ENCODE measurements around the gene MRPS27. TPM values are rescaled to one million over a fixed set of nuclear protein-coding genes. Genes with fewer than 3 reads are reported as not detected.
A peak's percentile ranks its signal among the peaks of the same experiment; 100 is the strongest.

The MRPS27 gene
- total and polyA plus RNA-seq, 9 of the 15 experiments (the other 6 are each of a cell fraction or from before 2014, with no cell fraction given), result 73.6 to 144 (median 106) TPM

- TF ChIP-seq PHB2 (IDR thresholded peaks at IDR 0.05; ENCODE audit: low read depth) (no peak), KDM1A (IDR thresholded peaks at IDR 0.05) (no peak; a peak in 1 of 4 replicates), CBX8 (IDR thresholded peaks at IDR 0.05; ENCODE audit: borderline replicate concordance, extremely low read depth, low read depth, low read length, poor library complexity, severe bottlenecking) (no peak), BMI1 (IDR thresholded peaks at IDR 0.05; ENCODE audit: low read length) (no peak), BCOR (IDR thresholded peaks at IDR 0.05) (no peak), SPI1 (IDR thresholded peaks at IDR 0.05; ENCODE audit: borderline replicate concordance, low read depth, low read length) (no peak), MCM2 (IDR thresholded peaks at IDR 0.05; ENCODE audit: low read depth) (no peak), SMARCB1 (IDR thresholded peaks at IDR 0.05; ENCODE audit: insufficient read length, low read depth) (no peak), KLF6 (CRISPR knock-in tag; IDR thresholded peaks at IDR 0.05; ENCODE audit: borderline replicate concordance) (no peak; the same call in 1 of the 2 replicates), TAL1 (IDR thresholded peaks at IDR 0.05) (peak; percentile 51), SMAD2 (IDR thresholded peaks at IDR 0.05; ENCODE audit: low read depth, low read length) (no peak), MTA2 (IDR thresholded peaks at IDR 0.05; ENCODE audit: low read depth) (peak; percentile 50), NFE2L1 (tag; IDR thresholded peaks at IDR 0.05; ENCODE audit: borderline replicate concordance, low read depth) (no peak), SETDB1 (IDR thresholded peaks at IDR 0.05; ENCODE audit: low read length) (no peak), HNRNPH1 (optimal IDR thresholded peaks at IDR 0.05; ENCODE audit: low read depth, low read length) (no peak), BCL6 (CRISPR knock-in tag; IDR thresholded peaks at IDR 0.05) (no peak), NR2F6 (CRISPR knock-in tag; IDR thresholded peaks at IDR 0.05) (no peak), ZNF449 (CRISPR knock-in tag; IDR thresholded peaks at IDR 0.05) (no peak), ZNF561 (CRISPR knock-in tag; conservative IDR thresholded peaks at IDR 0.05) (no peak), CEBPB (tag; IDR thresholded peaks at IDR 0.05) (peak; percentile 94), PHF21A (IDR thresholded peaks at IDR 0.05; ENCODE audit: borderline replicate concordance, low read depth) (no peak)
- TF ChIP-seq, protein P1, sequence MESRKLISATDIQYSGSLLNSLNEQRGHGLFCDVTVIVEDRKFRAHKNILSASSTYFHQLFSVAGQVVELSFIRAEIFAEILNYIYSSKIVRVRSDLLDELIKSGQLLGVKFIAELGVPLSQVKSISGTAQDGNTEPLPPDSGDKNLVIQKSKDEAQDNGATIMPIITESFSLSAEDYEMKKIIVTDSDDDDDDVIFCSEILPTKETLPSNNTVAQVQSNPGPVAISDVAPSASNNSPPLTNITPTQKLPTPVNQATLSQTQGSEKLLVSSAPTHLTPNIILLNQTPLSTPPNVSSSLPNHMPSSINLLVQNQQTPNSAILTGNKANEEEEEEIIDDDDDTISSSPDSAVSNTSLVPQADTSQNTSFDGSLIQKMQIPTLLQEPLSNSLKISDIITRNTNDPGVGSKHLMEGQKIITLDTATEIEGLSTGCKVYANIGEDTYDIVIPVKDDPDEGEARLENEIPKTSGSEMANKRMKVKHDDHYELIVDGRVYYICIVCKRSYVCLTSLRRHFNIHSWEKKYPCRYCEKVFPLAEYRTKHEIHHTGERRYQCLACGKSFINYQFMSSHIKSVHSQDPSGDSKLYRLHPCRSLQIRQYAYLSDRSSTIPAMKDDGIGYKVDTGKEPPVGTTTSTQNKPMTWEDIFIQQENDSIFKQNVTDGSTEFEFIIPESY (CRISPR knock-in tag; IDR thresholded peaks at IDR 0.05), result no peak
- TF ChIP-seq, protein P2, sequence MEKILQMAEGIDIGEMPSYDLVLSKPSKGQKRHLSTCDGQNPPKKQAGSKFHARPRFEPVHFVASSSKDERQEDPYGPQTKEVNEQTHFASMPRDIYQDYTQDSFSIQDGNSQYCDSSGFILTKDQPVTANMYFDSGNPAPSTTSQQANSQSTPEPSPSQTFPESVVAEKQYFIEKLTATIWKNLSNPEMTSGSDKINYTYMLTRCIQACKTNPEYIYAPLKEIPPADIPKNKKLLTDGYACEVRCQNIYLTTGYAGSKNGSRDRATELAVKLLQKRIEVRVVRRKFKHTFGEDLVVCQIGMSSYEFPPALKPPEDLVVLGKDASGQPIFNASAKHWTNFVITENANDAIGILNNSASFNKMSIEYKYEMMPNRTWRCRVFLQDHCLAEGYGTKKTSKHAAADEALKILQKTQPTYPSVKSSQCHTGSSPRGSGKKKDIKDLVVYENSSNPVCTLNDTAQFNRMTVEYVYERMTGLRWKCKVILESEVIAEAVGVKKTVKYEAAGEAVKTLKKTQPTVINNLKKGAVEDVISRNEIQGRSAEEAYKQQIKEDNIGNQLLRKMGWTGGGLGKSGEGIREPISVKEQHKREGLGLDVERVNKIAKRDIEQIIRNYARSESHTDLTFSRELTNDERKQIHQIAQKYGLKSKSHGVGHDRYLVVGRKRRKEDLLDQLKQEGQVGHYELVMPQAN (IDR thresholded peaks at IDR 0.05; ENCODE audit: borderline replicate concordance), result no peak
- TF ChIP-seq, protein P3, sequence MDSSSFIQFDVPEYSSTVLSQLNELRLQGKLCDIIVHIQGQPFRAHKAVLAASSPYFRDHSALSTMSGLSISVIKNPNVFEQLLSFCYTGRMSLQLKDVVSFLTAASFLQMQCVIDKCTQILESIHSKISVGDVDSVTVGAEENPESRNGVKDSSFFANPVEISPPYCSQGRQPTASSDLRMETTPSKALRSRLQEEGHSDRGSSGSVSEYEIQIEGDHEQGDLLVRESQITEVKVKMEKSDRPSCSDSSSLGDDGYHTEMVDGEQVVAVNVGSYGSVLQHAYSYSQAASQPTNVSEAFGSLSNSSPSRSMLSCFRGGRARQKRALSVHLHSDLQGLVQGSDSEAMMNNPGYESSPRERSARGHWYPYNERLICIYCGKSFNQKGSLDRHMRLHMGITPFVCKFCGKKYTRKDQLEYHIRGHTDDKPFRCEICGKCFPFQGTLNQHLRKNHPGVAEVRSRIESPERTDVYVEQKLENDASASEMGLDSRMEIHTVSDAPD (CRISPR knock-in tag; IDR thresholded peaks at IDR 0.05), result no peak
Measured at GRCh38 chr5:72281764-72282499, 38.1 kb downstream of the MRPS27 start (continued).
